Dedifferentiated amniotic fluid mesenchymal stem cell (primary cell): Measurements from ENCODE around the gene FGF18.

ENCODE experiments used
- DNase-seq: peaks from one replicate; pipeline ENCODE4 v3.0.0-alpha.2; 2016; ENCODE audit errors: extremely low spot score

Gene FGF18

GRCh38 chr5:171441246-171441791 is 21.9 kb downstream of the FGF18 start:
- no peak for DNase-seq

GRCh38 chr5:171442287-171443042 is 23.0 kb downstream of the FGF18 start:
- DNase-seq = no peak

- no peak for DNase-seq
Observed at GRCh38 chr5:171444582-171444981, 25.1 kb downstream of the FGF18 start.

- no peak for DNase-seq
Observed at GRCh38 chr5:171445644-171446516, 26.4 kb downstream of the FGF18 start.

- no peak for DNase-seq
Observed at GRCh38 chr5:171447226-171447625, 27.8 kb downstream of the FGF18 start.

- no peak for DNase-seq
Observed at GRCh38 chr5:171449426-171449825, 30.0 kb downstream of the FGF18 start.

- DNase-seq = peak; percentile 66
Observed at GRCh38 chr5:171450423-171451331, 31.2 kb downstream of the FGF18 start.

- no peak for DNase-seq
Observed at GRCh38 chr5:171451421-171451820, 32.0 kb downstream of the FGF18 start.

- no peak for DNase-seq
Observed at GRCh38 chr5:171453056-171453725, 33.7 kb downstream of the FGF18 start.

- DNase-seq = no peak
Observed at GRCh38 chr5:171453988-171454387, 34.5 kb downstream of the FGF18 start.

- no peak for DNase-seq
Observed at GRCh38 chr5:171454549-171454948, 35.1 kb downstream of the FGF18 start.

- no peak for DNase-seq
Observed at GRCh38 chr5:171455522-171455921, 36.1 kb downstream of the FGF18 start.

GRCh38 chr5:171457208-171457981 is 37.9 kb downstream of the FGF18 start:
- no peak for DNase-seq

- DNase-seq = no peak
Observed at GRCh38 chr5:171459839-171460238, 40.4 kb downstream of the FGF18 start.

- no peak for DNase-seq
Observed at GRCh38 chr5:171462136-171462927, 42.9 kb downstream of the FGF18 start.

GRCh38 chr5:171462928-171463861 is 43.7 kb downstream of the FGF18 start:
- peak; percentile 58 for DNase-seq

- DNase-seq = no peak
Observed at GRCh38 chr5:171463862-171464229, 44.4 kb downstream of the FGF18 start.

GRCh38 chr5:171464829-171465228 is 45.4 kb downstream of the FGF18 start:
- no peak for DNase-seq
